Testis (tissue), 2 donors: ENCODE results near the gene ZNF433.

ENCODE experiments used
- POLR2A ChIP-seq: fragments of 450-650 bp; IDR thresholded peaks from one replicate; pipeline ENCODE4 v1.6.1; 2017; ENCODE audit warnings: antibody characterized with exemption, mild to moderate bottlenecking, moderate library complexity
- TF ChIP-seq, protein P1 (sequence below), 3 experiments: fragments of 450-650 bp in 2 of 3; fragments of 200-600 bp in 1 of 3; sonication (generic) in 1 of 3; IDR thresholded peaks; one replicate each; pipeline ENCODE4 v1.5.1; 2016 to 2019; ENCODE audit warnings: antibody characterized with exemption in 3 of 3, mild to moderate bottlenecking in 2 of 3, moderate library complexity in 1 of 3

DNA sequence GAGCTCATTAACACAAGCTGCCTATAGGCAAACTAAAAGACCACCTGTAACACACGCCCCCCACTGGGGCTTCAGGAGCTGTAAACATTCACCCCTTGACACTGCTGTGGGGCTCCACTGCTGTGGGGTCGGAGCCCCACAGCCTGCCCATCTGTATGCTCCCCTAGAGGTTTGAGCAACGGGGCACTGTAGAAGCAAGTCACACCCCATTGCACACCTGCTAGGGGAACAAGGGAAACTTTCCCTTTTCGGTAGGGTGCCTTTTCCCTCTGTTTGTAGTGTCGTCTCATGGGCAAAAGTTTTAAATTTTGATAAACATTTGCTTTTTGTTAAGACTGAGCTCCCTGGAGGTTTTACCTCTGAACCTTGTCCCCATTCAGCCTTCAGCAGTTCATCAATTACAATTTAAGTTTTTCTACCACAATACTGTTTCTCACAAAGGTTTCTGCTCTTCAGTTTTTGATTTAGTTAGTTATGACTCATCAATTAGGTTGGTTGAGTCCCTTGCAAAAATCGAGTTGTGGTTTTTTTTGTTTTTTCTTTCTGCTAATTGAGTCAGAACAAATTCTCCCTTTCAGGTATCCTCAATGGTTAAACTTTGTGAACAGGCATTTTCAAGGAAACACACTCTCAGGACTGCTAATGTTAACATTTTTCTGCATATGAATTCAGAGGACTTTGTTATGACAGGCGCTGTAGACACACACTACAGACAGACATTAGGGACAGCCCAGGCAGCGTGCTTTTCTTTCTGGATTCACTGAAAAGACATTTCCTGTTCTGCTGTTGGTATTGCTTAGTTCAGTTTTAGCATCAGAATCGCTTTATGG lies 35.1 kb downstream of the ZNF433 start:
- TF ChIP-seq, protein P1, sequence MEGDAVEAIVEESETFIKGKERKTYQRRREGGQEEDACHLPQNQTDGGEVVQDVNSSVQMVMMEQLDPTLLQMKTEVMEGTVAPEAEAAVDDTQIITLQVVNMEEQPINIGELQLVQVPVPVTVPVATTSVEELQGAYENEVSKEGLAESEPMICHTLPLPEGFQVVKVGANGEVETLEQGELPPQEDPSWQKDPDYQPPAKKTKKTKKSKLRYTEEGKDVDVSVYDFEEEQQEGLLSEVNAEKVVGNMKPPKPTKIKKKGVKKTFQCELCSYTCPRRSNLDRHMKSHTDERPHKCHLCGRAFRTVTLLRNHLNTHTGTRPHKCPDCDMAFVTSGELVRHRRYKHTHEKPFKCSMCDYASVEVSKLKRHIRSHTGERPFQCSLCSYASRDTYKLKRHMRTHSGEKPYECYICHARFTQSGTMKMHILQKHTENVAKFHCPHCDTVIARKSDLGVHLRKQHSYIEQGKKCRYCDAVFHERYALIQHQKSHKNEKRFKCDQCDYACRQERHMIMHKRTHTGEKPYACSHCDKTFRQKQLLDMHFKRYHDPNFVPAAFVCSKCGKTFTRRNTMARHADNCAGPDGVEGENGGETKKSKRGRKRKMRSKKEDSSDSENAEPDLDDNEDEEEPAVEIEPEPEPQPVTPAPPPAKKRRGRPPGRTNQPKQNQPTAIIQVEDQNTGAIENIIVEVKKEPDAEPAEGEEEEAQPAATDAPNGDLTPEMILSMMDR (IDR thresholded peaks at IDR 0.05), result no peak
- no peak for TF ChIP-seq POLR2A
